Upper lobe of left lung (tissue), 6 donors: Measurements from ENCODE around the gene DOCK1. TPM values are rescaled to one million over a fixed set of nuclear protein-coding genes. Genes with fewer than 3 reads are reported as not detected.

Source experiments
- ATAC-seq, 2 donors: fragments of 200-7000 bp; cut with Tn5 transposase; one replicate each; pipeline ENCODE4 v1.9.1; 2022; ENCODE audit warnings: mild to moderate bottlenecking in 2 of 2, moderate library complexity in 2 of 2; ENCODE audit not compliant: low FRiP score in 2 of 2
- DNase-seq, 2 donors: peaks; one replicate each; pipeline ENCODE4 v3.0.0-alpha.2; 2019 to 2020
- H3K27ac ChIP-seq, 4 donors: fragments of 200-600 bp; sonication (generic); one replicate each; pipeline ENCODE4 v1.5.1; 2016 to 2019
- H3K27me3 ChIP-seq, 4 donors: fragments of 200-600 bp; sonication (generic); one replicate each; pipeline ENCODE4 v1.5.1; 2017 to 2019
- H3K36me3 ChIP-seq, 4 donors: fragments of 200-600 bp; sonication (generic); one replicate each; pipeline ENCODE4 v1.5.1; 2016 to 2019
- H3K4me1 ChIP-seq, 4 donors: fragments of 200-600 bp; sonication (generic); one replicate each; pipeline ENCODE4 v1.5.1; 2018 to 2019
- H3K4me3 ChIP-seq, 4 donors: fragments of 200-600 bp; sonication (generic); one replicate each; pipeline ENCODE4 v1.5.1; 2017 to 2019; ENCODE audit warnings: mild to moderate bottlenecking in 2 of 4, moderate library complexity in 1 of 4
- H3K9me3 ChIP-seq, 4 donors: fragments of 200-600 bp; sonication (generic); one replicate each; pipeline ENCODE4 v1.5.1; 2018 to 2019
- EP300 ChIP-seq, 4 donors: sonication (generic); formaldehyde crosslinking; IDR thresholded peaks; one replicate each; pipeline ENCODE4 v1.5.1; 2017; ENCODE audit warnings: antibody characterized with exemption in 4 of 4, control low read depth in 2 of 4
- POLR2A ChIP-seq, 4 donors: fragments of 450-650 bp; IDR thresholded peaks; one replicate each; pipeline ENCODE4 v1.5.1; 2016 to 2017; ENCODE audit warnings: antibody characterized with exemption in 4 of 4, mild to moderate bottlenecking in 2 of 4
- POLR2AphosphoS5 ChIP-seq, 2 donors: sonication (generic); formaldehyde crosslinking; IDR thresholded peaks; one replicate each; pipeline ENCODE4 v1.5.1; 2017; ENCODE audit warnings: antibody characterized with exemption in 2 of 2
- WGBS, 2 donors: methylation state at CpG; one replicate each; pipeline ENCODE4 v1.1.5; 2017 to 2018; 5-methylcytosine and 5-hydroxymethylcytosine counted together
- total RNA-seq, 6 donors: library from RNA; depleted of rRNA in 4 of 6; stranded (reverse); fragments of >200 nt in 4 of 6; gene quantifications; one replicate each; pipeline versions ENCODE4 v1.1.0 to v1.2.1, GENCODE V29; 2016 to 2021
- TF ChIP-seq, protein P1 (sequence below), 6 experiments: fragments of 450-650 bp in 4 of 6; fragments of 200-600 bp in 2 of 6; sonication (generic) in 2 of 6; IDR thresholded peaks; one replicate each; pipeline ENCODE4 v1.5.1; 2016 to 2019; ENCODE audit warnings: antibody characterized with exemption in 6 of 6
- donor health status: DM: no; HTN: no; CAD: no; lungs with moderate emphysema.
- donor health status: DM: no; HTN: yes; CAD: no; lungs with severe emphysema.

The DOCK1 gene
- total RNA-seq, 6 donors from 2014 or later, result 37.5 to 63.9 (median 45.8) TPM

DNA sequence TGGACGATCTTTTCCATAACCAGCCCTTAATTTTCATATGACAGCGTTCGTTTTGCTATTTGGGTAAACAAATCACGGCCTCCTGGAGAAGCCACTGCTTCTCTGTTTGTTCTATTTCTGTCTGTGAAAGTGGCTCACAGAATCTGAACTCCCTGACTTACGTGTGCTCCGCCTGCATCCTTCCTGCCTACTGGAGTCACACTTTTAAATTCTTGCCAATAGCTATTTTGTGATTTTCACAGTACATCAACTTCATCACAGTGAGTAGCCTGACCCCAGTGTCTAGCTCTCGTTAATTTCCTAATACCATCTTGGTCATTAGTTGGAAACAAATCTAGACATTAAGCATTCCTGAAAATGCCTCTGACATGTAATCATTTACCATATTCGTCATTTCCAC, 594.9 kb downstream of the DOCK1 start:
- no peaks in the 10 kb centered on the region for H3K4me1 ChIP-seq
- ATAC-seq (no peak), DNase-seq (no peak)
- H3K9me3 ChIP-seq, result no peaks in the 10 kb centered on the region
- H3K27ac ChIP-seq, result no peak overlapping the region
- H3K4me3 ChIP-seq, result no peak overlapping the region
- no peaks in the 10 kb centered on the region for H3K36me3 ChIP-seq
- no peaks in the 10 kb centered on the region for H3K27me3 ChIP-seq
- WGBS, 2 donors, result 55 to 61% methylated on average over 8 of the region's 8 CpGs
- no peak for TF ChIP-seq POLR2A (IDR thresholded peaks at IDR 0.05)
- TF ChIP-seq POLR2AphosphoS5 (IDR thresholded peaks at IDR 0.05), result no peak
- TF ChIP-seq, protein P1, sequence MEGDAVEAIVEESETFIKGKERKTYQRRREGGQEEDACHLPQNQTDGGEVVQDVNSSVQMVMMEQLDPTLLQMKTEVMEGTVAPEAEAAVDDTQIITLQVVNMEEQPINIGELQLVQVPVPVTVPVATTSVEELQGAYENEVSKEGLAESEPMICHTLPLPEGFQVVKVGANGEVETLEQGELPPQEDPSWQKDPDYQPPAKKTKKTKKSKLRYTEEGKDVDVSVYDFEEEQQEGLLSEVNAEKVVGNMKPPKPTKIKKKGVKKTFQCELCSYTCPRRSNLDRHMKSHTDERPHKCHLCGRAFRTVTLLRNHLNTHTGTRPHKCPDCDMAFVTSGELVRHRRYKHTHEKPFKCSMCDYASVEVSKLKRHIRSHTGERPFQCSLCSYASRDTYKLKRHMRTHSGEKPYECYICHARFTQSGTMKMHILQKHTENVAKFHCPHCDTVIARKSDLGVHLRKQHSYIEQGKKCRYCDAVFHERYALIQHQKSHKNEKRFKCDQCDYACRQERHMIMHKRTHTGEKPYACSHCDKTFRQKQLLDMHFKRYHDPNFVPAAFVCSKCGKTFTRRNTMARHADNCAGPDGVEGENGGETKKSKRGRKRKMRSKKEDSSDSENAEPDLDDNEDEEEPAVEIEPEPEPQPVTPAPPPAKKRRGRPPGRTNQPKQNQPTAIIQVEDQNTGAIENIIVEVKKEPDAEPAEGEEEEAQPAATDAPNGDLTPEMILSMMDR (IDR thresholded peaks at IDR 0.05), result no peak
- no peak for TF ChIP-seq EP300 (IDR thresholded peaks at IDR 0.05)

Other genes starting within 250 kb of the DOCK1 start
- gene C10orf90, start 234.7 kb upstream of the DOCK1 start, total RNA-seq, result 1 to 10 TPM in 1 of 6 donors, not detected in 5; 1.0 TPM